ENCODE results near the gene CTNNA3.

- TF ChIP-seq POLR2A (IDR thresholded peaks at IDR 0.05) (no peak), CTCF (IDR thresholded peaks at IDR 0.05) (no peak)
These were observed 439.0 kb downstream of the CTNNA3 start for GRCh38 chr10:67257018-67257417.
